ENCODE data around the gene ANAPC2.
"Not testable (repeated sequence)": the region's sequence is repeated elsewhere in the genome, so short reads cannot be mapped to it uniquely, and the experiment has no call there.

ANAPC2 gene

DNA sequence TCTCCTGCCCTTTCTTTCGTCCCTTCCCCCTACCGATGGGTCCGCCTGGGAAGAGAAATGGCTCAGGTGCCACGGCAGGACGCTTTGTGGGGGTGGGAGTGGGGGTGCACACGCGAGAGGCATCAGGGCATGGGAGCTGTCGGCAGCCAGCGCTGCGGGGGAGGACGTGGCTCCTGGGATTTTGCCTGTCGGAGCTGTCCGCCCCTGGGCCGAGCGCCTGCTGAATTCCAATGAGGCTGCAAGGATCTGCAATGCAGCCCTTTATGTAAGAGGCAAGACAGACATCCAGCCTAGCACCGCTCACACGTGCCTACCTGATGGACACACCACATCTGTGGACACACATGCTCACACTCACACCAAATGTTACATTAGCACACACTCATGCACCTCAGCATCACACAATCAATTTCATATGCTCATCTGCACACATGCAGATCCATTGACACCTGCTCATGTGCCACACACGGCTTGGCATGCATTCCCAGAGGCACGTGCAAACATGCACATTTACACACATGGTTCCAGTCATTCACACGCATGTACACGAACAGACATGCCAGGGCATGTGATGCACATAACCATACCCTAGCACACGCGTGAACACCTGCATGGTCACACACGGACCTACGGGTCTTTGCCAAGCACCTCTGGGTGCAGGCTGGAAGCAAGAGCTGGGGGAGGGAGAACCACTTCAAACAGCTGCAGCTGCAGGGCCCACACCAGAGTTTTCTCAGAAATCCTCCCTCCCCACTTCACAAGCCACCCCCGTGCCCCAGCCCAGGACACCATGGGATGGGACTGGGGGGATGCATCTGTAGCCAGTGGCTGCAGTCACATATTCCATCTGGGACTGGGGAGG lies 48.0 kb downstream of the ANAPC2 start:
- no peak for DNase-seq

DNA sequence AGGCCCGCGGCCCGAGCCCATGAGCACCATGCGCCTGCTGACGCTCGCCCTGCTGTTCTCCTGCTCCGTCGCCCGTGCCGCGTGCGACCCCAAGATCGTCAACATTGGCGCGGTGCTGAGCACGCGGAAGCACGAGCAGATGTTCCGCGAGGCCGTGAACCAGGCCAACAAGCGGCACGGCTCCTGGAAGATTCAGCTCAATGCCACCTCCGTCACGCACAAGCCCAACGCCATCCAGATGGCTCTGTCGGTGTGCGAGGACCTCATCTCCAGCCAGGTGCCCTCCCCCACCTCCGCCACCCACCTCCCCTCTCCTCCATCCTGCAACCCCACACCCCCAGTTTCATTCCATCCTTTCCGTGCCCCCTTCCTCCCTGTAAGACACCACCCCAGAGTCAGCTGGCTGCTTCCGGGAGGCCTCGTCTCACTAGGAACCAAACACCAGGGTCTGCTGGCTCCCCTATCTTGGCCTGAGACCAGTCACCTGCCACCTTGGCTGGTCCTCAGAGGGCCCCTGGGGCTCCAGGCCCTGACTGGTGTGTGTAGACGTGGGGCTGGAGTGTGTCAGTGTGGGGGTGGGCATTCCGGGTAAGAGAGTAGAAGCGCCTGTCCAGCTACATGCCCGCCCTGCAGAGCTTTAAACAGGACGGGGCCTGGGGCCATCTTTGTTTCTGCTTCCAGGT lies 48.8 kb downstream of the ANAPC2 start:
- DNase-seq: no peak

DNA sequence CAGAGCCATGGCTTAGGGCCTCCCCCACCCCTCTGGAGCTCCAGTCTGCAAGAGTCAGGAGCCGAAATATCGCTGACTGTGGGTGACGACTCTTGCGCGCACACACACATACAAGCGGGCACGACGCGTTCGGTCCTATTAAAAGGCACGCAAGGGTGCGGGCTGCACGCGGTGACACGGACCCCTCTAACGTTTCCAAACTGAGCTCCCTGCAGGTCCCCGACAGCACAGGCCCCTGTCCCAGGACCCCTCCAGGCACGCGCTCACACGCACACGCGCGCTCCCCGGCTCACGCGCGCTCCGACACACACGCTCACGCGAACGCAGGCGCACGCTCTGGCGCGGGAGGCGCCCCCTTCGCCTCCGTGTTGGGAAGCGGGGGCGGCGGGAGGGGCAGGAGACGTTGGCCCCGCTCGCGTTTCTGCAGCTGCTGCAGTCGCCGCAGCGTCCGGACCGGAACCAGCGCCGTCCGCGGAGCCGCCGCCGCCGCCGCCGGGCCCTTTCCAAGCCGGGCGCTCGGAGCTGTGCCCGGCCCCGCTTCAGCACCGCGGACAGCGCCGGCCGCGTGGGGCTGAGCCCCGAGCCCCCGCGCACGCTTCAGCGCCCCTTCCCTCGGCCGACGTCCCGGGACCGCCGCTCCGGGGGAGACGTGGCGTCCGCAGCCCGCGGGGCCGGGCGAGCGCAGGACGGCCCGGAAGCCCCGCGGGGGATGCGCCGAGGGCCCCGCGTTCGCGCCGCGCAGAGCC lies 49.5 kb downstream of the ANAPC2 start, which contains the start of gene GRIN1:
Gene GRIN1 (plus strand): TSS at position 433 of the 746 bp plus-strand sequence. CDS start 333 bp downstream, outside the sequence.
- DNase-seq: no peak

DNA sequence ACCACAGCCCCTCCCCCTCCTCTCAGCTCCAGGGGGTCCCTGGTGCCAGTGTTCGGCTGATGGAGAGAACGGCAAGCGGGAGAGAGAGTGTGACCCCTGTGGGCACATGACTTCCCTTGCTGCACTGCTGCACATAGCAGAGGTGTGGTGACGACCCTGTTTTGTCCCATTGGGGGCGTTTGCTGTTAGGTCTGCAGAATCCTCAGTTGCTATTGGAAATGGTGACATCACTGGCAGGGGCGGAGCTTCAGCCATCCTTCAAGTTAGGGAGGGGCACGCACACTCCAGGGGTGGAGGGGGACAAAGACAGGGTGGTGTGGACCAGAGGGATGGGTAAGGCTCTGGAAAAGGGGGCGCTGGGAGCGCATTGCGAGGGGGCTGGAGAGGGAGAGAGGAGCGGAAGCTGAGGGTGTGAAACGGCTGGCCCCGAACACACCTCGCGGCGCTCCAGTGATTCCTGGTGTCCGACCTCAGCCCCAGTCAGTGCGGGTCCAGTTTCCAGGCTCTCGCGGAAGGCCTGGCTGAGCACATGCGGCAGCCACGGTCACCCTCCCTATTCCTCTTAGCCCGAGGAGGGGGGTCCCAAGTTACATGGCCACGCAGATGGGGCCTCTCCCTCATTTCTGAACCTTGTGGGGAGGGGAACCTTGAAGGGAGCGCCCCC lies 50.2 kb downstream of the ANAPC2 start:
- no peak for DNase-seq

DNA sequence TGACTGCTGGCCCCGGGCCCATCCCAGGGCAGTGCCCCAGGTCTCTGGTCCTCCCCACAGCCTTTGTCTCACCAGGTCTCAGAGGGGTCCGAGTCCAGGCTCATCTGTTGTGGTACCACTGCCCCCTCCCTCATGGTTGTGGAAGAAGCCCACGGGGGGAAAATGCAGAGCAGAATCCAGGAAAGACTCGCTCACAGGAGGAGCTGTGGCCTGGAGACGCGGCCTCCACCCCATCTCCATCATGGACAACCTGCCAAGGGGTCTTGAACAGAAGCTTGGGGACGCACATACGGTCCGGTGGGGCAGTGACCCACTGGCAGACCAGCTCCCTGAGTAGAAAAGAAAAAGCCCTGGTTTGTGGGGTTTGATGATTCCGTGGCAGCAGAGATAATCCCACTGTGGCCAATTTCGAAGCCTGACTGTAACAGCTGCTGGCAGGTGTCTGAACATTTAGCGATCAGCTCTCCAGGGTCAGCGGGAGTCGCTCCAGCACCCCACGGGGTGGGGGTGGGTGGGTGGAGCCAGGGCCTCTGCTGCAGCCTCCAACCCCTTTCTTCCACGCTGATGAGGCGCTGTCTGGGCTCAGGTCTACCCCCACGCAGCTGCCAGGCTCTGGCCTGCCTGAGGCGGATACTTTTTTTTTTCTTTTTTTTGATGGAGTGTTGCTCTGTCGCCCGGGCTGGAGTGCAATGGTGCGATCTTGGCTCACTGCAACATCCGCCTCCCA lies 51.3 kb downstream of the ANAPC2 start:
- no peak for DNase-seq

DNA sequence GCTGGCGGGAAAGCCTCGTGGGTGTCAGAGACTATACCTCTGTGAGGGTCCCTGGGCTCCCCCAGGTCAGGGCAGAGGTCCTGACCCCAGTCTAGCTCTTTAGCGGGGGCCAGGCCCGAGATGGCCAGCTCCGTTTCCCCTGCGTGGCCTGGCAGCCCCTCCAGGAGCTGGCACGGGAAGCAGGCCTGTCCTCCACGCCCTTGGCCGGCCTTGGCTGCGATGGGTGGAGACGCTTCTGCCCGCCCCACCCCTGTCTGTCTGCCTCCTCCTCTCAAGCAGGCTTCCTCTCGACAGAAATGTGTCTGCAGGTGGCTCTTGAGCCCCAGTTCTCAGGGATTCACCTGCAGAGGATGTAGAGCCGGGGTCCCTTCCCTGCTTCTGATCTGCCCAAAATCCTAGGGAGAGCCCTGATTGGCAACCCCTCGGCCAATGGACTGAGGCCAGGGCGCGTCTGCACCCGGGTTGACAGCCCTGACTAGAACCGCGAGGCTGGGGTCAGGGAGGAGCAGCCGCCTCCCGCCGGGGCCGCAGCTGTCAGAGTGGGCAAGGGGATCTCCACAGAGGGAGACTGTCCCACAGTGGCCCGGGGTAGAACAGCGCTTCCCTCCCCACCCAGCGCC lies 52.0 kb downstream of the ANAPC2 start:
- no peak for DNase-seq

DNA sequence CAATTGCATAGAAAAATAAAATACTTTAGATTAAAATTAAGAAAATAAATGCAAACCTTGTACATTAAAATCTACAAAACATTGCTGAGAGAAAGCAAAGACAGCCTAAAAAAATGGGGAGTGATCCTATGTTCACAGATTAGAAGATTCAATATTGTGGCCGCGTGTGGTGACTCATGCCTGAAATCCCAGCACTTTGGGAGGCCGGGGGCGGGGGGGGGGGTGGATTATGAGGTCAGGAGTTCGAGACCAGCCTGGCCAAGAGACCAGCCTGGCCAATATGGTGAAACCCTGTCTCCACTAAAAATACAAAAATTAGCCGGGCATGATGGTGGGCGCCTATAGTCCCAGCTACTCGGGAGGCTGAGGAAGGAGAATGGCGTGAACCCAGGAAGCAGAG lies 53.2 kb downstream of the ANAPC2 start:
- DNase-seq: not testable (repeated sequence)

DNA sequence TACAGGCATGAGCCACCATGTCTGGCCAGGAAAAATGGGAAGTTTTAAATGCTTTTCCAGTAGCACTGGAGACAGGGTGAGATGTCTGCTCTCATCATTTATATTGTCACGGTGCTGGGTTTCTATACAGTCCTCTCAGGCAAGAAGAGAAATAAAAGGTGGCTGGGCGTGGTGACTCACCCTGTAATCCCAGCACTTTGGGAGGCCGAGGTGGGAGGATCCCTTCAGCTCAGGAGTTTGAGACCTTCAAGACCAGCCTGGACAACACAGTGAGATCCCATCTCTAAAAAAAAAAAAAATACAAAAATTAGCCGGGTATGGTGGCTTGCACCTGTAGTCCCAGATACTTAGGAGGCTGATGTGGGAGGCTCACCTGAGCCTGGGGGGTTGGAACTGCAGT lies 54.2 kb downstream of the ANAPC2 start:
- DNase-seq: no peak

DNA sequence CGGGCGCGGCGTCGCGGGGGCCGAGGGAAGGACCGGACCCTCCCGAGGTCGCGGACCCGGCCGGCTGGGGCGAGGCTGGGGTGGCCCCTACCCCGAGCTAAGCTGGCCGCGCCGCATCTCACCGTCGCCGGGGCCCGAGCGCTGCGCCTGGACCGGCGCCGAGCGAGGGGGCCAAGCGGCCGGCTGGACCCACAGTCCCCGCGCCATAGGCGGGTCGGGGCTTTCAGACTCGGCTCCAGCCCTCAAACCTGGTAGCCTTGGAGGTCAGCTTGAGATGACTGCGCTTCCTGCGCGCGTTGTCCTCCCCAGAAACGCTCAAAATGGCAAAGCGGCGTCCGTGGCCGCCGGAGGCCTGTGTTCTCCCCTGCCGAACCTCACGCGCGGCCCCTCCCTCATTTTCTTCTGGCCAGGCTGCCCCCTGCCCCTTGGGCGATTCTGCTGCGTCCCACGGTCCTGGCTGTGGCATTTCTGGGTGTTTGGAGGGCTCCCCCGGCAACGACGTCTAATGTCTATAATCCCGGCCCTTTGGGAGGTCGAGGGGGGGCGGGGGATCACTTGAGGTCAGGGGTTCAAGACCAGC lies 58.1 kb downstream of the ANAPC2 start:
- no peak for DNase-seq

DNA sequence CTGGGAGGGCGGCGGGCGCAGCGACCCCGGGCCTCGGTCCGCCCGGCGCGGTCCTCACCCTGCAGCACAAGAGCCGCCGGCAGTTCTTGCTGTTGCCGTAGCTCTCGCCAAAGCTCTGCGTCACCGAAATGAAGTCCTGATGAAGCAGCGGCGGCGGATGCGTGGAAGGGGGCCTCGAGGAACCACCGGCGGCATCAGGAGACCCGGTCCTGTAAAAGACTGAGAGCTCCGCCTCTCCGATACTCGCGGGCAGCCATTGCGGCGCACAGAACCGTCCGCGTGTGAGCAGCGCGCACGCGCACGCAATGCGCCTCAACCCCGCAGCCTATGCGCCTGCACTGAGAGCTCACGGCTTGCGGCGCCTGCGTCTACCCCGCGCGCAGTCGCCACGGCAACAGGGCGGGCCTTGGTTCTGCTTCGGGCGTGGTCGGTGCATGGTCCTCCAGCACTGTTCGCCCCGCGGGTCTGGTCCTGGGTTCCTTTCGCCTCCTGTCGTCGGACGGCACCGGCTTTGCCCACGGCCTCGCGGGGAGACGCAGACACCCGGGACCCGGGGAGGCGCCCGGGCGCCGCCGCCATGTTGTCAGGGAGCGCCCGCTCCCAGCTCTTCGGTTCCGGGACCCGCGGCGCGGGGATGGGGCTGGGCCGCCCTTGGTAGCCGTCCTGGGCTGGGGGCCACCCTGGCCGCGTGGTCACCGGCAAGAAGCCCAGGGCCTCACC lies 58.7 kb downstream of the ANAPC2 start:
- DNase-seq: peak; percentile 89

DNA sequence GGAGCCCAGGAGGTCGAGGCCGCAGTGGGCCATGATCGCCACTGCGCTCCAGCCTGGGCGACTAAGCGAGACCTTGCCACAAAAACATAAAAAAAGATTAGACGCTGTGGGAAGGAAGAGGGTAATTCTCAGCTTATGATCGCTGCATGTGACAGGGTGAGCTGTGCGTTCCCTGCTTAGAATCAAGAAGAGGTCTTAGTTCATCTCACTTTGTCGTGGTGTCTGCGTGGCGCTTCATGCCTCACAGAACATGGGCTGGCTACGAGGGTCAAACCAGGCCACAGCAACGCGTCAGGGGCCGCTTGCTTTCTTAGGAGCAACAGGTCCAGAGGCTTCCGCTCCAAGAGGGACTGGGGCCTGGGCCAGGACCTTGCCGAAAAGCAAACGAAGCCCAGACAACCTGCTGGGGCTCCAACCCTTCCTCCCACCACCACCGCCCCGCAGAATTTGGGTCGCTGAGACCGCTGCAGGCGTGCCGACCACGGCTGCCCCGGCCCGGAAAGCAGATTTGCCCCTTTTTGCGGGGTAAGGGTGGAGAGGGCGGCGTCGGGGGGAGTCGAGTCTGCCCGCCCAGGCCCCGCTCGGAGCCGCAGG lies 59.4 kb downstream of the ANAPC2 start:
- DNase-seq: no peak

DNA sequence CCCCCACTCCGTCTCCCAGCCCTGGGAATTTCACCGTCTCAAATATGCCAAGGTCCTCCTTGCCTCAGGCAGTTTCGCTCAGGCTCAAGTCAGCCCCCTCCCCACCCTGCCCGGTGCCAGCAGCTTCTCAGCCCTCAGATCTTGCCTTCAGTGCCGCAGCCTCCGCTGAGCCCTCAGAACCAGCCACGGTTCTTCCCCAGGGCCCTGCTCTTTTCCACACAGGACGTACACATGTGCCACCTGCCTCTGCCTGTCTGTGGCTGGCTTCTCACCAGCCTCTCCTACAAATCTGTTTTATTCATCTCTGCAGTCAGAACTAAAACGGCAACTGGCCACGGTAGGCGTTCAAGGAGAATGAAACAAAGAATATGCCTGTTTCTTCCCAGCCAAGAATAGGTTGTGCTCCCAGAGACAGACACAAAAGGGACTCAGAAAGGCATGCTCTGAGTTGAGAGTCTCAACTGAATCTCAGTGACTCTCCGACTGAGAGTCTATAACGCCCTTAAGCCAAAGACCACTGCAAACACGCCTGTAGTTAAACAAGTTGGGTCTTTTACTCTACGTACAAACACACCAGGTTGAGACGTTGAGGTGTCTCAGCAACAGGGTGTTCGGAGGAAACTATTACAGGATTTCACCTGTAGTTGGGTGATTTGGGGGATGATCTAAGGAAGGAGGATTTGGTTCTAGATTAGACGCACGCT lies 60.0 kb downstream of the ANAPC2 start:
- no peak for DNase-seq

DNA sequence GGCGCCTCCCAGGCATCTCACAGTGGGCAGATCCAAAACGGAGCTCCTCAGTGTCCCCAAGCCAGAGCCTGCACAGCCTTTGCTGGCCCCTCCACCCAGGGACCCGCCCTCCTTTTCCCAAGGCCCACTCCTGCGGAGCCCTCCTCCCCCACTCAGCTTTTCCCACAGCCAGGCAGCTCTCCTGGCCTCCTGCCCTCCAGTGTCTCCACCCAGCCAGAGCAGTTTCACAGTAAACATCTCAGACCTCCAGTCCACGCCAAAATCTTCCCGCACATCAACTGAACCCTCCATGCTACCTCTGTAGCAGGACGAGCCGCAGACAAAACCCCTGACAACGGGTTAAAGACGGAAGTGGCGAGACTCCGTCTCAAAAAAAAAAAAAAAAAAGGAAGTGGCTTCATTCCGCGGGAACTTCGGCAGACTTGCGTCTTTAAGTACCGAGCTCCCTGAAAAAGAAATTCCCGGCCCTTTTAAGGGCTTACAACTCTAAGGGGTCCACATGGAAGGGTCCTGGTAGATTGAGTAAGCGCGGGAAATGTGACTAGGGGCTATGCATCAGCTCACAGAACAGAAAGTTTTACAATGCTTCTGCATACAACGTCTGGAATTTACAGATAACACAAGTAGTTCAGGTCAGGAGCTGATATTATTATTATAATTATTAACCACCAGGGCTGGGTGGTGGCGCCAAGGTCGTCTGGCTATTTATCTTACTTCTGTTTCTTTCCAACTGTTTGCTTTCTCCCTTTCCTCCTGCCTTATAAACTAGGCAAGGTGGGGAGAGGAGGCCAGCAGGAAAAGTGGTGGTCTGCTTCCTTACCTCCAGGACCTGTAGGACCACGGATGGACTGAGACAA lies 60.8 kb downstream of the ANAPC2 start:
- DNase-seq: no peak

DNA sequence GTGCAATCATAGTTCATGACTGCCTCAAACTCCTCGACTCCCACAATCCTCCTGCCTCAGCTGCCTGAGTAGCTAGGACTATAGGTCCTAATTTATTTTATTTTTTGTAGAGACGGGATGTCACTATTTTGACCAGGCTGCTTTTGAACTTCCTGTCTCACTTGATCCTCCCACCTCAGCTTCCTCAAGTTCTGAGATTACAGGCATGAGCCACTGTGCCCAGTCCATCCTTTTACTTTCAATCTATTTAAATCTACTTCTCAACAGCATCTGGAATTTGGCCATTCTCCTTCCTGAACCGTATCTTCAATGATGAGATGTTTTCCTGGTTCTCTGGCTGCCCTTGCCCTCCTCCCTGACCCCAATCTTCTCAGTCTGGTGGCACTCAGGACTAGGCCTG lies 61.6 kb downstream of the ANAPC2 start:
- DNase-seq: no peak

Data from fibroblast of skin of right quadriceps (primary cell).